ENCODE data around the gene AKAP6. TPM values are rescaled to one million over a fixed set of nuclear protein-coding genes. Genes with fewer than 3 reads are reported as not detected.

AKAP6 gene
- total and polyA plus RNA-seq, 4 donors, result 0.42 to 3.2 (median 1.7) TPM

- no peak overlapping the region for H3K9ac ChIP-seq (ENCODE audit: low read depth in 1 of 2, low read length in 2 of 2)
- TF ChIP-seq CTCF (IDR thresholded peaks at IDR 0.05; ENCODE audit: low read depth, low read length, missing input control) (no peak), MAX (IDR thresholded peaks at IDR 0.05) (no peak), GABPA (IDR thresholded peaks at IDR 0.05 in 1 of 2, conservative IDR thresholded peaks at IDR 0.05 in 1 of 2) (no peak), ZBTB33 (IDR thresholded peaks at IDR 0.05) (no peak), YY1 (IDR thresholded peaks at IDR 0.05) (no peak), JUND (IDR thresholded peaks at IDR 0.05) (no peak), FOXA2 (IDR thresholded peaks at IDR 0.05) (no peak), HNF4G (IDR thresholded peaks at IDR 0.05) (no peak), EGR1 (IDR thresholded peaks at IDR 0.05; ENCODE audit: low read depth in 2 of 2) (no peak), TAF1 (conservative IDR thresholded peaks at IDR 0.05) (no peak), ATF3 (IDR thresholded peaks at IDR 0.05) (no peak)
- no peaks in the 10 kb centered on the region for H3K36me3 ChIP-seq (ENCODE audit: control insufficient read depth in 4 of 4, insufficient read depth in 3 of 4, low read depth in 1 of 4, low read length in 3 of 4)
- DNase-seq (ENCODE audit: low spot score), result no peak
- no peak overlapping the region for H3K4me3 ChIP-seq (ENCODE audit: low read depth in 1 of 3, low read length in 3 of 3)
- no peaks in the 10 kb centered on the region for H3K9me3 ChIP-seq (ENCODE audit: control insufficient read depth in 4 of 4, low read length in 3 of 4)
- H3K27ac ChIP-seq (ENCODE audit: low read depth in 1 of 2, low read length in 2 of 2), result no peak overlapping the region
- H3K4me1 ChIP-seq (ENCODE audit: control insufficient read depth in 4 of 4, insufficient read depth in 4 of 4, low read length in 3 of 4), result peaks cover 0 to 4% (median 0%) of the 10 kb centered on the region in 4 donors
- no peaks in the 10 kb centered on the region for H3K27me3 ChIP-seq (ENCODE audit: control insufficient read depth in 4 of 4, insufficient read depth in 4 of 4, low read length in 3 of 4)
- WGBS, result 88% methylated on average over 3 of the region's 3 CpGs
Observed at GRCh38 chr14:32358781-32359180, 29.7 kb downstream of the AKAP6 start.

- H3K4me1 ChIP-seq (ENCODE audit: control insufficient read depth in 4 of 4, insufficient read depth in 4 of 4, low read length in 3 of 4), result no peaks in the 10 kb centered on the region
- H3K27ac ChIP-seq (ENCODE audit: low read depth in 1 of 2, low read length in 2 of 2), result no peak overlapping the region
- no peak overlapping the region for H3K9ac ChIP-seq (ENCODE audit: low read depth in 1 of 2, low read length in 2 of 2)
- no peaks in the 10 kb centered on the region for H3K27me3 ChIP-seq (ENCODE audit: control insufficient read depth in 4 of 4, insufficient read depth in 4 of 4, low read length in 3 of 4)
- no peak for DNase-seq (ENCODE audit: low spot score)
- WGBS, result 96% methylated on average over 2 of the region's 2 CpGs
- TF ChIP-seq YY1 (IDR thresholded peaks at IDR 0.05), result no peak
- no peak for TF ChIP-seq TAF1 (conservative IDR thresholded peaks at IDR 0.05)
- no peak for TF ChIP-seq FOXA2 (IDR thresholded peaks at IDR 0.05)
- no peak for TF ChIP-seq NR2F2 (IDR thresholded peaks at IDR 0.05)
- TF ChIP-seq SP1 (IDR thresholded peaks at IDR 0.05), result no peak
- TF ChIP-seq ATF3 (IDR thresholded peaks at IDR 0.05), result no peak
- TF ChIP-seq FOXA1 (IDR thresholded peaks at IDR 0.05), result no peak
- no peaks in the 10 kb centered on the region for H3K9me3 ChIP-seq (ENCODE audit: control insufficient read depth in 4 of 4, low read length in 3 of 4)
- H3K4me3 ChIP-seq (ENCODE audit: low read depth in 1 of 3, low read length in 3 of 3), result no peak overlapping the region
- H3K36me3 ChIP-seq (ENCODE audit: control insufficient read depth in 4 of 4, insufficient read depth in 3 of 4, low read depth in 1 of 4, low read length in 3 of 4), result no peaks in the 10 kb centered on the region
Observed at GRCh38 chr14:32361674-32362073, 32.6 kb downstream of the AKAP6 start.

DNA sequence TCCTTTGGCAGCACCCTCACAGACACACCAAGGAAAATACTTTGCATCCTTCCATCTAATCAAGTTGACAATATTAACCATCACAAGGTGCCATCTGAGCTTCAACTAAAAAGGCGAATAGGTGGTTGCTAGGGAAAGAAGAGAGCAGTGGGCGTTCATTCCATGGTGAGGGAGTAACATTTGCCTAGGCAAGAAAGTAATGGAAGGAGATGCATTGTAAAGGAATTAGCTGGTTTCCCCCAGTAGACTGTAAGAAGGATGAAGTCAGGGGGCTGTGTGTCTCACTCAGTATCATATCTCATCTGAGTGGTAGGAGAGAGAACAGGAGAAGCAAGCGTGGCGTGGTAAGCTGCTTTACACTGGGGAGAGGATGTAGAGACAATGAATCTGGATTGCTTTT lies 34.7 kb downstream of the AKAP6 start:
- Histone ChIP-seq H3K27me3 (ENCODE audit: control insufficient read depth in 4 of 4, insufficient read depth in 4 of 4, low read length in 3 of 4) (no peaks in the 10 kb centered on the region), H3K4me1 (ENCODE audit: control insufficient read depth in 4 of 4, insufficient read depth in 4 of 4, low read length in 3 of 4) (no peaks in the 10 kb centered on the region), H3K9me3 (ENCODE audit: control insufficient read depth in 4 of 4, low read length in 3 of 4) (no peaks in the 10 kb centered on the region), H3K27ac (ENCODE audit: low read depth in 1 of 2, low read length in 2 of 2) (no peak overlapping the region), H3K36me3 (ENCODE audit: control insufficient read depth in 4 of 4, insufficient read depth in 3 of 4, low read depth in 1 of 4, low read length in 3 of 4) (no peaks in the 10 kb centered on the region), H3K9ac (ENCODE audit: low read depth in 1 of 2, low read length in 2 of 2) (no peak overlapping the region), H3K4me3 (ENCODE audit: low read depth in 1 of 3, low read length in 3 of 3) (no peak overlapping the region)
- 95% methylated on average over 4 of the region's 4 CpGs for WGBS
- TF ChIP-seq REST (IDR thresholded peaks at IDR 0.05), result no peak
- TF ChIP-seq FOXA2 (IDR thresholded peaks at IDR 0.05), result no peak
- no peak for TF ChIP-seq SP1 (IDR thresholded peaks at IDR 0.05)
- DNase-seq (ENCODE audit: low spot score), result no peak
